Uterus (tissue), 2 donors: Measurements from ENCODE around the gene ITPR1.

Experiments
- CTCF ChIP-seq, 4 experiments: fragments of 200-600 bp in 2 of 4; fragments of 450-650 bp in 2 of 4; sonication (generic) in 2 of 4; IDR thresholded peaks; one replicate each; pipeline ENCODE4 v1.5.1; 2016 to 2019; ENCODE audit warnings: antibody characterized with exemption in 4 of 4, mild to moderate bottlenecking in 2 of 4, moderate library complexity in 1 of 4
- POLR2A ChIP-seq, 2 donors: fragments of 450-650 bp; IDR thresholded peaks; one replicate each; pipeline ENCODE4 v1.6.1; 2016; ENCODE audit warnings: antibody characterized with exemption in 2 of 2, mild to moderate bottlenecking in 1 of 2, moderate library complexity in 1 of 2

GRCh38 chr3:4759689-4760312, 266.7 kb downstream of the ITPR1 start:
- no peak for TF ChIP-seq CTCF (IDR thresholded peaks at IDR 0.05)
- no peak for TF ChIP-seq POLR2A (IDR thresholded peaks at IDR 0.05)
